Stimulated activated CD8-positive, alpha-beta memory T cell treated with anti-CD3 and anti-CD28 coated beads, Interleukin-2, amount 100 ng/mL, for 1 hour (primary cell): ENCODE data around the gene HCN2.

Experiments used
- DNase-seq, 2 donors: peaks; one replicate each; pipeline ENCODE4 v3.0.0-alpha.2; 2020; ENCODE audit warnings: low read depth in 2 of 2

Gene HCN2

GRCh38 chr19:656751-657559, 67.3 kb downstream of the HCN2 start:
- no peak for DNase-seq

GRCh38 chr19:657611-658010, 67.9 kb downstream of the HCN2 start:
- DNase-seq, result no peak

GRCh38 chr19:658059-658839, 68.6 kb downstream of the HCN2 start:
- DNase-seq, result no peak

- peak in 1 of 2 donors; percentile 35 for DNase-seq
These were observed 69.5 kb downstream of the HCN2 start for GRCh38 chr19:658916-659839.

GRCh38 chr19:660793-661426, 71.2 kb downstream of the HCN2 start:
- no peak for DNase-seq

- peak; percentile 50 to 55 for DNase-seq
These were observed 71.9 kb downstream of the HCN2 start for GRCh38 chr19:661427-662196.

- DNase-seq, result peak in 1 of 2 donors; percentile 52
These were observed 72.7 kb downstream of the HCN2 start for GRCh38 chr19:662207-662961.

- peak; percentile 94 to 95 for DNase-seq
These were observed 73.4 kb downstream of the HCN2 start, which contains the start of gene RNF126 for GRCh38 chr19:662962-663681. Gene RNF126 (minus strand): TSS chr19:663214. CDS start chr19:663121, 93 bp downstream.

- no peak for DNase-seq
These were observed 74.0 kb downstream of the HCN2 start for GRCh38 chr19:663682-664117.

- DNase-seq, result peak; percentile 50 to 68
These were observed 75.3 kb downstream of the HCN2 start for GRCh38 chr19:664913-665443.
